ENCODE measurements around the gene TSPOAP1. TPM values are rescaled to one million over a fixed set of nuclear protein-coding genes. Genes with fewer than 3 reads are reported as not detected.

Gene TSPOAP1
- polyA plus RNA-seq, 1 of the 3 experiments (the other 2 are of a cell fraction): 0.79 TPM

DNA sequence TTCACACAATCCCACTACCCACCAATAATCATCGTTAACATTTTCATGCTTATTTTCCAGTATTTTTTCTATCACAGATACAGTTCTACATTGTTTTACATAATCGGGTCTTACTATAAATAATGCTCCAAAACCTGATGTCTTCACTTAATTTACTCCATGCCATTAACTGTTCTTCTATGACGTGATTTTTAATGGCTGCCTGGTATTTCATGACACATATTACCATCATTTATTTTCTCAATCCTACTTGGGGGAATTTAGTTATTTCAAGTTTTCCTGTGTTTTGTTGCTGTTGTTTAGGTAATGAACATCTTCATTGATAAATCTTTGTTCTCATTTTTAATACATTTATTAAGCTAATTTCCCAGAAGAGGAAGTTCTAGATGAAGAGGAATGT is 75.5 kb downstream of the TSPOAP1 start (continued):
- no peak for TF ChIP-seq EZH2phosphoT487 (IDR thresholded peaks at IDR 0.05; ENCODE audit: borderline replicate concordance, low read depth)
- TF ChIP-seq, protein P1, sequence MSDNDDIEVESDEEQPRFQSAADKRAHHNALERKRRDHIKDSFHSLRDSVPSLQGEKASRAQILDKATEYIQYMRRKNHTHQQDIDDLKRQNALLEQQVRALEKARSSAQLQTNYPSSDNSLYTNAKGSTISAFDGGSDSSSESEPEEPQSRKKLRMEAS (IDR thresholded peaks at IDR 0.05; ENCODE audit: low read depth): no peak
- no peak for TF ChIP-seq RAD21 (IDR thresholded peaks at IDR 0.05; ENCODE audit: low read length)
- no peak for TF ChIP-seq TCF12 (IDR thresholded peaks at IDR 0.05)
- TF ChIP-seq, protein P2, sequence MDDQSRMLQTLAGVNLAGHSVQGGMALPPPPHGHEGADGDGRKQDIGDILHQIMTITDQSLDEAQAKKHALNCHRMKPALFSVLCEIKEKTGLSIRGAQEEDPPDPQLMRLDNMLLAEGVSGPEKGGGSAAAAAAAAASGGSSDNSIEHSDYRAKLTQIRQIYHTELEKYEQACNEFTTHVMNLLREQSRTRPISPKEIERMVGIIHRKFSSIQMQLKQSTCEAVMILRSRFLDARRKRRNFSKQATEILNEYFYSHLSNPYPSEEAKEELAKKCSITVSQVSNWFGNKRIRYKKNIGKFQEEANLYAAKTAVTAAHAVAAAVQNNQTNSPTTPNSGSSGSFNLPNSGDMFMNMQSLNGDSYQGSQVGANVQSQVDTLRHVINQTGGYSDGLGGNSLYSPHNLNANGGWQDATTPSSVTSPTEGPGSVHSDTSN (IDR thresholded peaks at IDR 0.05): no peak

DNA sequence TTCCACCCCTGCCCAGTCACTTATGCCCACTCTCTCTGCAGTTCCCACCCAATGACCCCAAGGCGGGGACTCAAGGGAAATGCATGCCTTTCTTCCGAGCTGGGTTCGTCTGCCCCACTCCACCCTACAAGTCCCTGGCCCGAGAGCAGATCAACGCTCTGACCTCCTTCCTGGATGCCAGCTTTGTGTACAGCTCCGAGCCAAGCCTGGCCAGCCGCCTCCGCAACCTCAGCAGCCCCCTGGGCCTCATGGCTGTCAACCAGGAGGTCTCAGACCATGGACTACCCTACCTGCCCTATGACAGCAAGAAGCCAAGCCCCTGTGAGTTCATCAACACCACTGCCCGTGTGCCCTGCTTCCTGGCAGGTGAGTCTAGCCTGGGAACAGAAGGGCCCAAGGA is 76.5 kb downstream of the TSPOAP1 start:
- Histone ChIP-seq H3K79me2 (ENCODE audit: insufficient read depth) (no peaks in the 10 kb centered on the region), H3K27ac (ENCODE audit: low read depth in 2 of 2, low read length in 1 of 2) (no peak overlapping the region), H3K4me1 (ENCODE audit: control insufficient read depth in 1 of 2, insufficient read depth in 2 of 2, low read depth in 1 of 2, low read length in 1 of 2) (peaks cover 0 to 8% of the 10 kb centered on the region in 2 experiments; a peak in 1 of 4 replicates), H3K9me2 (no peaks in the 10 kb centered on the region), H4K20me1 (ENCODE audit: insufficient read depth) (no peaks in the 10 kb centered on the region), H3K36me3 (replicated peaks in 1 of 2; ENCODE audit: control insufficient read depth in 1 of 2, insufficient read depth in 2 of 2, low read length in 1 of 2) (no peaks in the 10 kb centered on the region), H3K4me3 (ENCODE audit: low read depth in 2 of 2, low read length in 1 of 2) (no peak overlapping the region), H3K27me3 (ENCODE audit: insufficient read depth) (peaks cover 53% of the 10 kb centered on the region), H3K4me2 (no peak overlapping the region), H2AFZ (ENCODE audit: low read depth) (no peak overlapping the region), H3F3A (replicated peaks; ENCODE audit: insufficient read depth) (no peaks in the 10 kb centered on the region), H3K9ac (no peak overlapping the region), H3K9me3 (no peaks in the 10 kb centered on the region)
- DNase-seq: no peak
- ChIA-PET POLR2A (no interaction called here), CTCF (interaction anchor here (0.7 to 4.0 kb wide), 8 partner anchors 10 to 196 kb away, joined by 3 to 73 read pairs (median 3); partner anchors contain the start of gene LPO)
- WGBS (ENCODE audit: low lambda C conversion rate): 32% methylated on average over 9 of the region's 9 CpGs
- no peak for TF ChIP-seq EP300 (IDR thresholded peaks at IDR 0.05; ENCODE audit: borderline replicate concordance in 1 of 2, low read depth in 1 of 2, low read length in 1 of 2)
- TF ChIP-seq POLR2AphosphoS5 (IDR thresholded peaks at IDR 0.05; ENCODE audit: low read depth, low read length): no peak
- no peak for TF ChIP-seq GABPA (IDR thresholded peaks at IDR 0.05; ENCODE audit: low read depth)
- TF ChIP-seq SIN3A (IDR thresholded peaks at IDR 0.05; ENCODE audit: borderline replicate concordance, low read depth, low read length): no peak
- TF ChIP-seq, protein P2 (IDR thresholded peaks at IDR 0.05): no peak
- TF ChIP-seq, protein P1 (IDR thresholded peaks at IDR 0.05; ENCODE audit: low read depth): no peak
- TF ChIP-seq RXRA (IDR thresholded peaks at IDR 0.05; ENCODE audit: borderline replicate concordance, low read depth): no peak
- TF ChIP-seq, protein P3, sequence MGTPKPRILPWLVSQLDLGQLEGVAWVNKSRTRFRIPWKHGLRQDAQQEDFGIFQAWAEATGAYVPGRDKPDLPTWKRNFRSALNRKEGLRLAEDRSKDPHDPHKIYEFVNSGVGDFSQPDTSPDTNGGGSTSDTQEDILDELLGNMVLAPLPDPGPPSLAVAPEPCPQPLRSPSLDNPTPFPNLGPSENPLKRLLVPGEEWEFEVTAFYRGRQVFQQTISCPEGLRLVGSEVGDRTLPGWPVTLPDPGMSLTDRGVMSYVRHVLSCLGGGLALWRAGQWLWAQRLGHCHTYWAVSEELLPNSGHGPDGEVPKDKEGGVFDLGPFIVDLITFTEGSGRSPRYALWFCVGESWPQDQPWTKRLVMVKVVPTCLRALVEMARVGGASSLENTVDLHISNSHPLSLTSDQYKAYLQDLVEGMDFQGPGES (IDR thresholded peaks at IDR 0.05; ENCODE audit: low read depth, low read length): no peak
- no peak for TF ChIP-seq RAD21 (IDR thresholded peaks at IDR 0.05; ENCODE audit: low read length)
- no peak for TF ChIP-seq JUND (IDR thresholded peaks at IDR 0.05)
- TF ChIP-seq, protein P4, sequence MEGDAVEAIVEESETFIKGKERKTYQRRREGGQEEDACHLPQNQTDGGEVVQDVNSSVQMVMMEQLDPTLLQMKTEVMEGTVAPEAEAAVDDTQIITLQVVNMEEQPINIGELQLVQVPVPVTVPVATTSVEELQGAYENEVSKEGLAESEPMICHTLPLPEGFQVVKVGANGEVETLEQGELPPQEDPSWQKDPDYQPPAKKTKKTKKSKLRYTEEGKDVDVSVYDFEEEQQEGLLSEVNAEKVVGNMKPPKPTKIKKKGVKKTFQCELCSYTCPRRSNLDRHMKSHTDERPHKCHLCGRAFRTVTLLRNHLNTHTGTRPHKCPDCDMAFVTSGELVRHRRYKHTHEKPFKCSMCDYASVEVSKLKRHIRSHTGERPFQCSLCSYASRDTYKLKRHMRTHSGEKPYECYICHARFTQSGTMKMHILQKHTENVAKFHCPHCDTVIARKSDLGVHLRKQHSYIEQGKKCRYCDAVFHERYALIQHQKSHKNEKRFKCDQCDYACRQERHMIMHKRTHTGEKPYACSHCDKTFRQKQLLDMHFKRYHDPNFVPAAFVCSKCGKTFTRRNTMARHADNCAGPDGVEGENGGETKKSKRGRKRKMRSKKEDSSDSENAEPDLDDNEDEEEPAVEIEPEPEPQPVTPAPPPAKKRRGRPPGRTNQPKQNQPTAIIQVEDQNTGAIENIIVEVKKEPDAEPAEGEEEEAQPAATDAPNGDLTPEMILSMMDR (IDR thresholded peaks at IDR 0.05): no peak
- no peak for TF ChIP-seq MEF2A (IDR thresholded peaks at IDR 0.05; ENCODE audit: borderline replicate concordance, low read depth)
- TF ChIP-seq CHD2 (IDR thresholded peaks at IDR 0.05; ENCODE audit: low read length, partially characterized antibody): no peak

Small RNA genes within 50 kb of the gene (small RNA-seq; reads per million reads assigned to genes)
- gene MIR4736: 0 reads per million in 7 experiments

Other genes with a start within 250 kb of the TSPOAP1 start
- 27.0 and 27.4 TPM in 2 replicates for gene DYNLL2, start 245.4 kb downstream of the TSPOAP1 start, polyA plus RNA-seq (2012; rRNA removed)
- not detected in 2 replicates for gene OR4D1, start 180.4 kb downstream of the TSPOAP1 start, polyA plus RNA-seq (2012; rRNA removed)
- not detected in 2 replicates for gene OR4D2, start 161.8 kb downstream of the TSPOAP1 start, polyA plus RNA-seq (2012; rRNA removed)
- gene EPX, start 136.1 kb downstream of the TSPOAP1 start, polyA plus RNA-seq (2012; rRNA removed): 0.02 TPM in 1 of 2 replicates, not detected in the other
- gene MKS1, start 109.5 kb downstream of the TSPOAP1 start, polyA plus RNA-seq (2012; rRNA removed): 28.5 and 32.8 TPM in 2 replicates
- 0.02 TPM in 1 of 2 replicates, not detected in the other for gene LPO, start 90.2 kb downstream of the TSPOAP1 start, polyA plus RNA-seq (2012; rRNA removed)
- gene MPO, start 47.9 kb downstream of the TSPOAP1 start, polyA plus RNA-seq (2012; rRNA removed): not detected in 2 replicates
- 165 and 205 TPM in 2 replicates for gene SUPT4H1, start 23.4 kb upstream of the TSPOAP1 start, polyA plus RNA-seq (2012; rRNA removed)
- not detected in 2 replicates for gene RNF43, start 88.7 kb upstream of the TSPOAP1 start, polyA plus RNA-seq (2012; rRNA removed)
- gene HSF5, start 159.6 kb upstream of the TSPOAP1 start, polyA plus RNA-seq (2012; rRNA removed): not detected in 2 replicates
- gene MTMR4, start 185.8 kb upstream of the TSPOAP1 start, polyA plus RNA-seq (2012; rRNA removed): 23.3 and 30.4 TPM in 2 replicates

Measured in SK-N-SH (cell line).